ENCODE results near the gene SPTBN1. TPM values are rescaled to one million over a fixed set of nuclear protein-coding genes. Genes with fewer than 3 reads are reported as not detected.

SPTBN1 gene
- total RNA-seq, 1 experiment from 2014 or later = 204 TPM

- no peaks in the 10 kb centered on the region for H3K27me3 Mint-ChIP-seq (ENCODE audit: low read depth)
- ATAC-seq (no peak), DNase-seq (ENCODE audit: low spot score) (no peak)
- no peaks in the 10 kb centered on the region for H3K36me3 Mint-ChIP-seq
- peaks cover 17% of the 10 kb centered on the region for H3K4me1 Mint-ChIP-seq
- ChIA-PET CTCF (interaction anchor here (1.2 to 8.7 kb wide), 3 partner anchors 10 to 28 kb away, joined by 6 to 70 read pairs (median 19); no protein-coding TSS in a partner anchor), POLR2A (interaction anchor here (0.5 kb wide), 1 partner anchor 120 kb away, joined by 5 read pairs; no protein-coding TSS in a partner anchor)
- H3K9me3 Mint-ChIP-seq = peaks cover 6% of the 10 kb centered on the region; the same call in 1 of the 2 replicates
- no peak overlapping the region for H3K4me3 Mint-ChIP-seq
- H3K27ac Mint-ChIP-seq = no peak overlapping the region
- TF ChIP-seq NFATC4 (CRISPR knock-in tag; IDR thresholded peaks at IDR 0.05) = no peak
- TF ChIP-seq, protein P1, sequence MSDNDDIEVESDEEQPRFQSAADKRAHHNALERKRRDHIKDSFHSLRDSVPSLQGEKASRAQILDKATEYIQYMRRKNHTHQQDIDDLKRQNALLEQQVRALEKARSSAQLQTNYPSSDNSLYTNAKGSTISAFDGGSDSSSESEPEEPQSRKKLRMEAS (CRISPR knock-in tag; IDR thresholded peaks at IDR 0.05) = no peak
- TF ChIP-seq GABPB1 (CRISPR knock-in tag; IDR thresholded peaks at IDR 0.05) = no peak
- no peak for TF ChIP-seq SMAD3 (CRISPR knock-in tag; IDR thresholded peaks at IDR 0.05; ENCODE audit: borderline replicate concordance)
- no peak for TF ChIP-seq TP53 (CRISPR knock-in tag; IDR thresholded peaks at IDR 0.05)
- no peak for TF ChIP-seq CDX4 (CRISPR knock-in tag; IDR thresholded peaks at IDR 0.05; ENCODE audit: borderline replicate concordance)
- no peak for TF ChIP-seq ZNF396 (CRISPR knock-in tag; IDR thresholded peaks at IDR 0.05; ENCODE audit: borderline replicate concordance)
- TF ChIP-seq CREB1 (CRISPR knock-in tag; IDR thresholded peaks at IDR 0.05) = no peak
- no peak for TF ChIP-seq ZNF121 (CRISPR knock-in tag; IDR thresholded peaks at IDR 0.05)
- TF ChIP-seq JAZF1 (CRISPR knock-in tag; IDR thresholded peaks at IDR 0.05) = no peak
Measured at GRCh38 chr2:54676656-54677055, 220.5 kb downstream of the SPTBN1 start.

DNA sequence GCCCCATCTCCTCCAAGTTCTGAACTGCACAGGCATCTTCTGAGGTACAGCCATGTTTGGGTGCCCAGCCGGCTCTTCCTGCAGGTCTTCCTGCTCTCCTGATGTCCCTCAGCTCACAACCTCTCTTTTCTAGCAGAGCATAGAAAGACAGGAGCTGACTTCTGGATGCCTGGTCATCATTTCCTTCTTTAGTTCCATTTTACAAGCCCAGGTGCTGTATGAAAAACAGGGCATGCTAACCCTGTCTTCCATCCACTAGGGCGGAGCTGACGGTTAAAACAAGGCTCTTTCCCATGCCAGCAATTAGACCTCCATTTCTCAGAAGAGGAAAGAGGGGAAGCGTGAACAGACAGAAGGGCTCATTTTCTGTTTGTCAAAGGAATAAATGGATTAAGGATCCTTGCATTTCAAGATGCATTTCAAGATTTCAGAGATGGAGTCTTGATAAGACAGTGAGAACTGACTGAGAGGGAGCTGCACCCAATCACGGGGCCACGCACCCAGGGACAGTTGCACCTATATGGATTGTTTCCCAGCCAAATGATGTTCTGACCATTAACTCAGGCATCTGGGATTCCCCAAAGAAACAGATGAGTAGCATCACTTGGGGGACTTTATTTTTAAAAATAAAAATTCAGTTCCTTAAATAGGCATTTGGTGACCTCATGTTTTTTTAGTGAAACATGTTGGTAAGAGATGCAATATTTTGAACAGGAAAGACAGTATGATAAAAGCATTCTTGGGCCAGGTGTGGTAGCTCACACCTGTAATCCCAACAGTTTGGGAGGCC, 221.5 kb downstream of the SPTBN1 start:
- Mint-ChIP-seq H3K4me3 (no peak overlapping the region), H3K27me3 (ENCODE audit: low read depth) (no peaks in the 10 kb centered on the region), H3K36me3 (no peaks in the 10 kb centered on the region), H3K4me1 (peaks cover 11% of the 10 kb centered on the region), H3K9me3 (peaks cover 6% of the 10 kb centered on the region; the same call in 1 of the 2 replicates), H3K27ac (no peak overlapping the region)
- ATAC-seq (no peak), DNase-seq (ENCODE audit: low spot score) (no peak)
- CTCF ChIA-PET = interaction anchor here (1.2 to 8.7 kb wide), 3 partner anchors 12 to 27 kb away, joined by 6 to 70 read pairs (median 19); no protein-coding TSS in a partner anchor
- TF ChIP-seq NR3C1 (CRISPR knock-in tag; conservative IDR thresholded peaks at IDR 0.05; ENCODE audit: low read depth) = no peak
- TF ChIP-seq, protein P2, sequence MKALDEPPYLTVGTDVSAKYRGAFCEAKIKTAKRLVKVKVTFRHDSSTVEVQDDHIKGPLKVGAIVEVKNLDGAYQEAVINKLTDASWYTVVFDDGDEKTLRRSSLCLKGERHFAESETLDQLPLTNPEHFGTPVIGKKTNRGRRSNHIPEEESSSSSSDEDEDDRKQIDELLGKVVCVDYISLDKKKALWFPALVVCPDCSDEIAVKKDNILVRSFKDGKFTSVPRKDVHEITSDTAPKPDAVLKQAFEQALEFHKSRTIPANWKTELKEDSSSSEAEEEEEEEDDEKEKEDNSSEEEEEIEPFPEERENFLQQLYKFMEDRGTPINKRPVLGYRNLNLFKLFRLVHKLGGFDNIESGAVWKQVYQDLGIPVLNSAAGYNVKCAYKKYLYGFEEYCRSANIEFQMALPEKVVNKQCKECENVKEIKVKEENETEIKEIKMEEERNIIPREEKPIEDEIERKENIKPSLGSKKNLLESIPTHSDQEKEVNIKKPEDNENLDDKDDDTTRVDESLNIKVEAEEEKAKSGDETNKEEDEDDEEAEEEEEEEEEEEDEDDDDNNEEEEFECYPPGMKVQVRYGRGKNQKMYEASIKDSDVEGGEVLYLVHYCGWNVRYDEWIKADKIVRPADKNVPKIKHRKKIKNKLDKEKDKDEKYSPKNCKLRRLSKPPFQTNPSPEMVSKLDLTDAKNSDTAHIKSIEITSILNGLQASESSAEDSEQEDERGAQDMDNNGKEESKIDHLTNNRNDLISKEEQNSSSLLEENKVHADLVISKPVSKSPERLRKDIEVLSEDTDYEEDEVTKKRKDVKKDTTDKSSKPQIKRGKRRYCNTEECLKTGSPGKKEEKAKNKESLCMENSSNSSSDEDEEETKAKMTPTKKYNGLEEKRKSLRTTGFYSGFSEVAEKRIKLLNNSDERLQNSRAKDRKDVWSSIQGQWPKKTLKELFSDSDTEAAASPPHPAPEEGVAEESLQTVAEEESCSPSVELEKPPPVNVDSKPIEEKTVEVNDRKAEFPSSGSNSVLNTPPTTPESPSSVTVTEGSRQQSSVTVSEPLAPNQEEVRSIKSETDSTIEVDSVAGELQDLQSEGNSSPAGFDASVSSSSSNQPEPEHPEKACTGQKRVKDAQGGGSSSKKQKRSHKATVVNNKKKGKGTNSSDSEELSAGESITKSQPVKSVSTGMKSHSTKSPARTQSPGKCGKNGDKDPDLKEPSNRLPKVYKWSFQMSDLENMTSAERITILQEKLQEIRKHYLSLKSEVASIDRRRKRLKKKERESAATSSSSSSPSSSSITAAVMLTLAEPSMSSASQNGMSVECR (CRISPR knock-in tag; IDR thresholded peaks at IDR 0.05; ENCODE audit: borderline replicate concordance) = no peak
- no peak for TF ChIP-seq OVOL2 (CRISPR knock-in tag; IDR thresholded peaks at IDR 0.05; ENCODE audit: borderline replicate concordance)
- TF ChIP-seq, protein P3, sequence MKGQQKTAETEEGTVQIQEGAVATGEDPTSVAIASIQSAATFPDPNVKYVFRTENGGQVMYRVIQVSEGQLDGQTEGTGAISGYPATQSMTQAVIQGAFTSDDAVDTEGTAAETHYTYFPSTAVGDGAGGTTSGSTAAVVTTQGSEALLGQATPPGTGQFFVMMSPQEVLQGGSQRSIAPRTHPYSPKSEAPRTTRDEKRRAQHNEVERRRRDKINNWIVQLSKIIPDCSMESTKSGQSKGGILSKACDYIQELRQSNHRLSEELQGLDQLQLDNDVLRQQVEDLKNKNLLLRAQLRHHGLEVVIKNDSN (CRISPR knock-in tag; IDR thresholded peaks at IDR 0.05) = no peak
- POLR2A ChIA-PET = interaction anchor here (0.6 kb wide), 1 partner anchor 379 kb away, joined by 4 read pairs; no protein-coding TSS in a partner anchor

DNA sequence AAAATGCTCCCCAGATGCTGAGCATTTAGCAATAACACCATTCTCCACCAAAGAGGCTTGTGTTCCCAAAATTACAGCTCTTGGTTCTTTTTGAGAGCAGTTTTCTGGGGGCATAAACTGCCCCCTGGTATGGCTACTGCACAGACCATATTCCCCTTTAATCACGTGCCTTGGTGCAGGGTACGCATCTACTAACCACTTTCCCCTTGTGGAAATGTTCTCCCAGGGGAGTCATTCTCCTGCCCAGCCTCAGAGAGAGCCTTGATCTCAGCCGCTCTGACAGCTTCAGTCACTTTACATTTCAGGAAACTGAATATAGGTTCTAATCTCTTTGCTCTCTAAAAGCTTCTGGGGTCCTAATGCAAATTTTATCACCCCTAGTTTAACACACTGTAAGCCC, 222.6 kb downstream of the SPTBN1 start:
- no peak for ATAC-seq
- H3K4me3 Mint-ChIP-seq = no peak overlapping the region
- peaks cover 2% of the 10 kb centered on the region; the same call in 1 of the 2 replicates for H3K4me1 Mint-ChIP-seq
- peaks cover 6% of the 10 kb centered on the region; the same call in 1 of the 2 replicates for H3K9me3 Mint-ChIP-seq
- POLR2A ChIA-PET = no interaction called here
- CTCF ChIA-PET = interaction anchor here (2.5 to 8.7 kb wide), 2 partner anchors 13 to 26 kb away, joined by 19 to 70 read pairs; no protein-coding TSS in a partner anchor
- no peak for DNase-seq (ENCODE audit: low spot score)
- no peaks in the 10 kb centered on the region for H3K36me3 Mint-ChIP-seq
- no peaks in the 10 kb centered on the region for H3K27me3 Mint-ChIP-seq (ENCODE audit: low read depth)
- no peak overlapping the region for H3K27ac Mint-ChIP-seq
- TF ChIP-seq ZNF281 (CRISPR knock-in tag; IDR thresholded peaks at IDR 0.05) (no peak), ZNF232 (CRISPR knock-in tag; IDR thresholded peaks at IDR 0.05) (no peak), JUN (CRISPR knock-in tag; IDR thresholded peaks at IDR 0.05) (no peak), STAT6 (CRISPR knock-in tag; conservative IDR thresholded peaks at IDR 0.05; ENCODE audit: low read depth) (no peak)
- TF ChIP-seq, protein P3 (CRISPR knock-in tag; IDR thresholded peaks at IDR 0.05) = no peak

Data from WTC11 (cell line).